Type B pancreatic cell (in vitro differentiated cells): ENCODE data around the gene RTL5. TPM values are rescaled to one million over a fixed set of nuclear protein-coding genes. Genes with fewer than 3 reads are reported as not detected.
A peak's percentile ranks its signal among the peaks of the same experiment; 100 is the strongest.

ENCODE experiments used
- DNase-seq: peaks from one replicate; pipeline ENCODE4 v3.0.0; 2021; ENCODE audit warnings: mixed read lengths; ENCODE audit not compliant: unreplicated experiment; ENCODE audit errors: extremely low spot score
- H3K27ac Mint-ChIP-seq: 2 replicates; pipeline ENCODE4 v1.8.0; 2021; ENCODE audit warnings: mild to moderate bottlenecking, mixed read lengths
- H3K27me3 Mint-ChIP-seq: 2 replicates; pipeline ENCODE4 v1.8.0; 2021; ENCODE audit warnings: mixed read lengths
- H3K36me3 Mint-ChIP-seq: 2 replicates; pipeline ENCODE4 v1.8.0; 2021; ENCODE audit warnings: mixed read lengths
- H3K4me1 Mint-ChIP-seq: one replicate; pipeline ENCODE4 v1.8.0; 2021; ENCODE audit warnings: mixed read lengths; ENCODE audit not compliant: unreplicated experiment
- H3K4me3 Mint-ChIP-seq: 2 replicates; pipeline ENCODE4 v1.8.0; 2021; ENCODE audit warnings: mild to moderate bottlenecking, mixed read lengths
- H3K9me3 Mint-ChIP-seq: 2 replicates; pipeline ENCODE4 v1.8.0; 2021; ENCODE audit warnings: mixed read lengths
- CTCF ChIP-seq: fragments of 200-600 bp; sonication (generic); conservative IDR thresholded peaks from 2 replicates; pipeline ENCODE4 v1.5.0; 2021; ENCODE audit warnings: antibody characterized with exemption, mild to moderate bottlenecking
- total RNA-seq: library from RNA; stranded (reverse); gene quantifications from 2 replicates; pipeline ENCODE4 v1.2.1, GENCODE V29; 2021; ENCODE audit warnings: low replicate concordance

RTL5 gene
- total RNA-seq, 1 donor from 2014 or later, result 21.9 TPM

GRCh38 chrX:72128881-72129280 is 2.8 kb downstream of the RTL5 start:
- Mint-ChIP-seq H3K4me3 (peak overlapping the region; percentile 73), H3K9me3 (peaks cover 13% of the 10 kb centered on the region), H3K4me1 (peaks cover 24% of the 10 kb centered on the region), H3K36me3 (peaks cover 19% of the 10 kb centered on the region), H3K27ac (peak overlapping the region; percentile 48), H3K27me3 (peaks cover 5% of the 10 kb centered on the region)
- TF ChIP-seq CTCF, result peak; percentile 55
- DNase-seq, result no peak

- Mint-ChIP-seq H3K27me3 (peaks cover 5% of the 10 kb centered on the region), H3K9me3 (peaks cover 13% of the 10 kb centered on the region), H3K36me3 (peaks cover 19% of the 10 kb centered on the region), H3K4me3 (peak overlapping the region; percentile 73), H3K27ac (no peak overlapping the region), H3K4me1 (peaks cover 29% of the 10 kb centered on the region)
- DNase-seq, result no peak
- no peak for TF ChIP-seq CTCF
These were observed 3.4 kb downstream of the RTL5 start for GRCh38 chrX:72128183-72128834.

- Mint-ChIP-seq H3K36me3 (peaks cover 19% of the 10 kb centered on the region), H3K27ac (no peak overlapping the region), H3K4me3 (no peak overlapping the region), H3K4me1 (peaks cover 29% of the 10 kb centered on the region), H3K9me3 (peaks cover 13% of the 10 kb centered on the region), H3K27me3 (peaks cover 5% of the 10 kb centered on the region)
- TF ChIP-seq CTCF, result no peak
- no peak for DNase-seq
These were observed 4.4 kb downstream of the RTL5 start for GRCh38 chrX:72127332-72127731.

DNA sequence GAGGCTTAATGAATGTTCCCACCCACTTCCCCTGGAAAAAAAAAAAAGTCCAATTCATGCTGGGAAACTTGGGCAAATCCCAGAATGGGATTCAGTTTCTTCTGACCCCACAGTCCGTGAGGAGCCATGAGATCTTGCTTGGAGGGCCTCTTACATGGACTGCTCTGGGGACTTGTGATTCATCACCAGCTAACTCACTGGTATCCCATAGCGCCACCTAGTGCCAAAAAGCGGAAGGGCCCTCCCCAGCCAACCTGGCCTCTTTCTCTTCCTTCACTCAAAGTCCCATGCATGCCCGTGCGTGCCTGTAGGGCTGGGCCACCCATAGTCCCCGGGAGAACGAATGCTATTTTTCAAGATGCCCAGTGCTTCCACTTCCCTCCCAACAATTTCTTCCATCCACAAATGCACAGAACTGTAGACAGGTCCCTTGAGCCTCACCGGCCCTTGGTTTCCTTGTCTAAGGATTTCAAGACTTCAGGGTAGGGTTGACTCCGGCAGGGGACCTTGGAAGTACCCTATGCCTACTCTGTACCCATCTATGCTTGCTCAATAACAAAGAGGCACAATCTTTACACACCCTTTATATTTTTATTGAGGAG is 5.1 kb downstream of the RTL5 start:
- peak overlapping the region; percentile 59 for H3K4me3 Mint-ChIP-seq
- peak; percentile 88 for DNase-seq
- peaks cover 25% of the 10 kb centered on the region for H3K4me1 Mint-ChIP-seq
- peak overlapping the region; percentile 24 for H3K27ac Mint-ChIP-seq
- peak; percentile 85 for TF ChIP-seq CTCF
- peaks cover 13% of the 10 kb centered on the region for H3K9me3 Mint-ChIP-seq
- peaks cover 19% of the 10 kb centered on the region for H3K36me3 Mint-ChIP-seq
- peaks cover 3% of the 10 kb centered on the region for H3K27me3 Mint-ChIP-seq

- Mint-ChIP-seq H3K27me3 (peaks cover 3% of the 10 kb centered on the region), H3K36me3 (peaks cover 19% of the 10 kb centered on the region), H3K9me3 (peaks cover 13% of the 10 kb centered on the region), H3K27ac (no peak overlapping the region), H3K4me3 (no peak overlapping the region), H3K4me1 (peaks cover 25% of the 10 kb centered on the region)
- TF ChIP-seq CTCF, result no peak
- DNase-seq, result no peak
These were observed 5.7 kb downstream of the RTL5 start for GRCh38 chrX:72126048-72126415.
